ENCODE results near the gene EPHA10.

DNA sequence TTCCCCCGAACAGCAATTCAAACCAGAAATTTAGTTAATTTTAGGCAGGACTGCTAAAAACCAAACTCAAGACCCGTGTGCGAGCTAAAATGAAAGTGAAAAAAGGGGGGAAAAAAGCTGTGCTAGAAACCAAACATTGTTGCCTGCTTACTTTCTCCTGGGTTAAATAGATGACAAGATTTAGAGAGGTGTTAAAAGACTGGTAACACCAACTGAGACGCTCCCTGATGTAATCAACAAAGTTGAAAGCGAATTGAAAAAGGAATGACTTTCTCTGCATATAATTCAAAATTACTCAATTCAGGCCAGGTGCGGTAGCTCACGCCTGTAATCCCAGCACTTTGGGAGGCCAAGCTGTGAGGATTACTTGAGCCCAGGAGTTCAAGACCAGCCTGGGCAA lies 65.8 kb downstream of the EPHA10 start:
- TF ChIP-seq ZNF274 (IDR thresholded peaks at IDR 0.05; ENCODE audit: low read depth, low read length) (no peak), YY1 (IDR thresholded peaks at IDR 0.05; ENCODE audit: insufficient read depth, insufficient read length) (no peak), SUZ12 (IDR thresholded peaks at IDR 0.05; ENCODE audit: extremely low read depth, insufficient read depth, insufficient read length) (no peak)

Measured in NT2/D1 (cell line).